ENCODE measurements around the gene DZIP1L.

The DZIP1L gene

DNA sequence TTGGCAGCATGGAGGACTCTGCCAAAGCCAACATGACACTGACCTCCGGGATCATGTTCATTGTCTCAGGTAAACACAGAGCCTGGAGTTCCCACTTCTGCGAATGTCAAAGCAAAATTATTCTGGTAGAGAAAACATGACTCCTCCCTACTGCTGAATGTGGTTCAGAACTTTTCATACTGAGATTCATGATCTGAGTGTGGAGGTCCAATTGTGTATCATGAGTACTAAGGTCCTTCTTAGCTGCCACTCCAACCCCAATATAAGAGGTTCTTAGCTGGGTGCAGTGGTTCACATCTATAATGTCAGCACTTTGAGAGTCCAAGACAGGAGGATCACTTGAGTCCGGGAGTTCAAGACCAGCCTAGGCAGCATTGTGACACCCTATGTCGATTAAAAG, 91.7 kb downstream of the DZIP1L start:
- in situ Hi-C loops (cut with MboI; ENCODE audit: low sequenced_read_pairs, unreplicated experiment) = no loop called here
- TF ChIP-seq, protein P1, sequence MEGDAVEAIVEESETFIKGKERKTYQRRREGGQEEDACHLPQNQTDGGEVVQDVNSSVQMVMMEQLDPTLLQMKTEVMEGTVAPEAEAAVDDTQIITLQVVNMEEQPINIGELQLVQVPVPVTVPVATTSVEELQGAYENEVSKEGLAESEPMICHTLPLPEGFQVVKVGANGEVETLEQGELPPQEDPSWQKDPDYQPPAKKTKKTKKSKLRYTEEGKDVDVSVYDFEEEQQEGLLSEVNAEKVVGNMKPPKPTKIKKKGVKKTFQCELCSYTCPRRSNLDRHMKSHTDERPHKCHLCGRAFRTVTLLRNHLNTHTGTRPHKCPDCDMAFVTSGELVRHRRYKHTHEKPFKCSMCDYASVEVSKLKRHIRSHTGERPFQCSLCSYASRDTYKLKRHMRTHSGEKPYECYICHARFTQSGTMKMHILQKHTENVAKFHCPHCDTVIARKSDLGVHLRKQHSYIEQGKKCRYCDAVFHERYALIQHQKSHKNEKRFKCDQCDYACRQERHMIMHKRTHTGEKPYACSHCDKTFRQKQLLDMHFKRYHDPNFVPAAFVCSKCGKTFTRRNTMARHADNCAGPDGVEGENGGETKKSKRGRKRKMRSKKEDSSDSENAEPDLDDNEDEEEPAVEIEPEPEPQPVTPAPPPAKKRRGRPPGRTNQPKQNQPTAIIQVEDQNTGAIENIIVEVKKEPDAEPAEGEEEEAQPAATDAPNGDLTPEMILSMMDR (IDR thresholded peaks at IDR 0.05; ENCODE audit: borderline replicate concordance, control extremely low read depth, extremely low read depth, insufficient read depth, missing control alignments) = no peak
- DNase-seq (ENCODE audit: low spot score) = no peak

DNA sequence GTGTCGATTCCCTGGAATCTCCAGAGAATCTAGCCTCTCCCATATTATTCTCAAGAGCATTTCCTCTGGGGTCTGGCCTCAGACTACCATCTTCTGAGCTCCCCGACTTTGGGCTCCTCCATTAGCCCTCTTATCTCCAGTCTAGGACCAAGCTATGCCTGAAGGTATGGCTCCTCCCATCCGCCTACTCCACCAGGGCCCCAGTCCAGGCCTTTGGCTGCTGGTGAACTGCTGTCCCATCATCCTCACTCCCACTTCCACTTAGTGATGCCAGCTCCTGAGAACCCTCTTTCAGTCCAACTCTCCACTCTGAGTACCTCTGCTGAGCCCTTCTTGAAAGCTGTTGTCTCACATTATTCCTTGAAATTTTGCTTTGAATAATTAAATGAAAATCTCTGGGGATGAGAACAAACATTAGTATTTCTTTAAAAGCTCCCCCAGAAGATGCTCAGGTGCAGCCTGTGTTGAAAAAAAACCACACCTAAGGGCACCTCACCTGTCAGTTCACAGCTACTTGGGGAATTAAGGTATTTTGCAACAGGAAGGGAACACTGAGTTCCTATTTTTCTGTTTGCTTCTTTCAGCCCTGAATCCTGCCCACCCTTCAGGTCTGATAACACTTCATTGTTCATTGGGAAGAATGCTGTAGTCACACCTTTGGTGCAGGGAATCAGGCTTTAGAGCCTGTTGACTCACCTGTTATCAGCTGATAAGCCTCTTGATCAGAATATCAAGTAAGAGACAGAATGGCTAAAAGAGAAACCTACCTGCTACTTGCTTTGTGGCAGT, 95.9 kb downstream of the DZIP1L start:
- TF ChIP-seq, protein P1 (IDR thresholded peaks at IDR 0.05; ENCODE audit: borderline replicate concordance, control extremely low read depth, extremely low read depth, insufficient read depth, missing control alignments) = no peak
- DNase-seq (ENCODE audit: low spot score) = no peak
- in situ Hi-C loops (cut with MboI; ENCODE audit: low sequenced_read_pairs, unreplicated experiment) = no loop called here

DNA sequence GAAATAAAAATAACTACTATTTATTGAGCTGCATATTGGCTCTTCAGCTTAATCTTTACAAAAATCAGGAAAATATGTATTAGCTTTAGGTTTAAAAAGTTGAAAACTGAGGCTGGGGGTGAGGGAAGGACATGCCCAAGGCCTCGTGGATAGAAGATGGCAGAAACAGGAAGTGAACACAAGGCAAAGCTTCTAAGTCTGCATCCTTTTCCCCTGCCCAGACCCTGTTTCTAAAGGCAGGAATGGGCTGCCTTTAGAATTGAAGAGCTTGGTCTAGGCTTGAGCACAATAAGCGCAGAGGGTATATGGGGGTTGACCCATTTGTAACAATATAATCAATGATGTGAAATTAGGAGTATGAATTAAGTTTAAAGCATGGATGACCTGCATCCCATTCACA, 99.3 kb downstream of the DZIP1L start:
- in situ Hi-C loops (cut with MboI; ENCODE audit: low sequenced_read_pairs, unreplicated experiment) = no loop called here
- no peak for DNase-seq (ENCODE audit: low spot score)
- TF ChIP-seq, protein P1 (IDR thresholded peaks at IDR 0.05; ENCODE audit: borderline replicate concordance, control extremely low read depth, extremely low read depth, insufficient read depth, missing control alignments) = no peak

DNA sequence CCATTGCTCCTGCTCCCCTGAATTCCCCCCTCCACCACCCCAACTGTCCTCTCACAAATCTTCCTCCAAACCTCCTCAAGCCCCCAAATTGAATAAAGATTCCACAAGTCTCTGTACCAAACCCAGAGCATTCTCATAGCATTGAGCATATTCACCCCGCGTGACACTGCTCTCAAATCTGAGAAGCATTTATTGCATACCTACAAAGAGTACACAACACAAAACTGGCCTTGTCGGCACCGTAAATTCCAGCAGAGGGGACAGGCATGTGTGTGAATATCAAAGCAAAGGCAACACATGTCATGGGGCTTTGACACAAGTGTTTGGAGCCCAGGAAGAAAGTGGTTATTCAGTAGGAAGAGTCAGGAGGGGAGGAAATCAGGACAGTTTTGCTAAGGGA, 102.9 kb downstream of the DZIP1L start:
- in situ Hi-C loops (cut with MboI; ENCODE audit: low sequenced_read_pairs, unreplicated experiment) = no loop called here
- TF ChIP-seq, protein P1 (IDR thresholded peaks at IDR 0.05; ENCODE audit: borderline replicate concordance, control extremely low read depth, extremely low read depth, insufficient read depth, missing control alignments) = no peak
- no peak for DNase-seq (ENCODE audit: low spot score)
